GM12878 (cell line): ENCODE results near the gene TIAM1. TPM values are rescaled to one million over a fixed set of nuclear protein-coding genes. Genes with fewer than 3 reads are reported as not detected.

ENCODE experiments used
- ATAC-seq: fragments of 200-7000 bp; cut with Tn5 transposase; 3 replicates; pipeline ENCODE4 v1.9.1; 2020; ENCODE audit warnings: mild to moderate bottlenecking, moderate library complexity
- BruUV-seq: library from RNA; stranded (reverse); fragments of 400-500 nt; replicated peaks from 2 replicates; lab custom pipeline; 2021; lab: Mats Ljungman, UMichigan
- CTCF ChIA-PET: fragments of 300-600 bp; sonication (Branson Sonifier 250); formaldehyde crosslinking; extraction: SDS; loops from one replicate; lab custom pipeline; 2021; ENCODE audit warnings: inconsistent platforms; lab: Yijun Ruan, JAX
- POLR2A ChIA-PET: fragments of 350-600 bp; formaldehyde crosslinking; extraction: SDS; loops from one replicate; lab custom pipeline; 2021; ENCODE audit warnings: inconsistent platforms; lab: Charles Lee
- RAD21 ChIA-PET: fragments of 300-600 bp; sonication (Branson Sonifier 250); formaldehyde crosslinking; loops from one replicate; lab custom pipeline; 2023; ENCODE audit warnings: antibody characterized with exemption; ENCODE audit not compliant: unreplicated experiment; lab: Charles Lee
- SMC1A ChIA-PET: fragments of 300-600 bp; sonication (Branson Sonifier 250); formaldehyde crosslinking; loops from one replicate; lab custom pipeline; 2023; ENCODE audit not compliant: unreplicated experiment, uncharacterized antibody; lab: Charles Lee
- DNase-seq: peaks from one replicate; pipeline ENCODE4 v3.0.0-alpha.2; 2011; ENCODE audit warnings: low read depth, low spot score
- FAIRE-seq: peaks from 3 replicates; lab custom pipeline; 2011; peaks lifted over from hg19 to GRCh38; lab: Jason Lieb, UNC
- H2AFZ ChIP-seq: 2 replicates; pipeline ENCODE4 v1.6.0; 2011; ENCODE audit warnings: low read depth, low read length, control low read depth; ENCODE audit not compliant: control insufficient read depth
- H3K27ac ChIP-seq: 2 replicates; pipeline ENCODE4 v1.5.1; 2011; ENCODE audit warnings: control low read depth; ENCODE audit not compliant: control insufficient read depth, insufficient read depth
- H3K27me3 ChIP-seq, 2 experiments: replicated peaks in 1 of 2; 2 replicates each; pipeline versions ENCODE4 v1.6.0 to v1.6.1; 2011; ENCODE audit warnings: low read length in 1 of 2; ENCODE audit not compliant: control insufficient read depth in 2 of 2, insufficient read depth in 2 of 2
- H3K36me3 ChIP-seq, 2 experiments: 2 replicates each; pipeline ENCODE4 v1.5.1; 2011; ENCODE audit warnings: low read length in 1 of 2; ENCODE audit not compliant: control insufficient read depth in 2 of 2, insufficient read depth in 2 of 2
- H3K4me1 ChIP-seq: 2 replicates; pipeline ENCODE4 v1.6.1; 2011; ENCODE audit warnings: mild to moderate bottlenecking, low read length, moderate library complexity, mixed read lengths; ENCODE audit not compliant: control insufficient read depth, insufficient read depth
- H3K4me2 ChIP-seq: 2 replicates; pipeline ENCODE4 v1.6.0; 2011; ENCODE audit warnings: control low read depth; ENCODE audit not compliant: control insufficient read depth, insufficient read depth
- H3K4me3 ChIP-seq: fragments of 200-600 bp; sonication (generic); 2 replicates; pipeline ENCODE4 v1.5.1; 2016
- H3K79me2 ChIP-seq: 2 replicates; pipeline ENCODE4 v1.6.0; 2011; ENCODE audit warnings: low read length; ENCODE audit not compliant: control insufficient read depth, insufficient read depth
- H3K9ac ChIP-seq: 2 replicates; pipeline ENCODE4 v1.8.0; 2011; ENCODE audit warnings: low read length, control low read depth, mixed read lengths; ENCODE audit not compliant: control insufficient read depth, insufficient read depth
- H3K9me3 ChIP-seq: replicated peaks from 3 replicates; pipeline ENCODE4 v1.5.1; 2011; ENCODE audit warnings: mild to moderate bottlenecking, low read length; ENCODE audit not compliant: control insufficient read depth, insufficient read depth
- H4K20me1 ChIP-seq: 2 replicates; pipeline ENCODE4 v1.6.0; 2011; ENCODE audit not compliant: control insufficient read depth, insufficient read depth
- ATF3 ChIP-seq: IDR thresholded peaks from 2 replicates; pipeline ENCODE4 v1.6.1; 2011; ENCODE audit warnings: low read depth, mild to moderate bottlenecking, low read length, moderate library complexity, borderline replicate concordance; ENCODE audit errors: extremely low read depth
- FOXM1 ChIP-seq: IDR thresholded peaks from 2 replicates; pipeline ENCODE4 v1.6.1; 2012; ENCODE audit warnings: low read depth, mild to moderate bottlenecking, inconsistent platforms, low read length, moderate library complexity
- HDAC6 ChIP-seq: fragments of 200-600 bp; sonication (generic); IDR thresholded peaks from one replicate; pipeline ENCODE4 v1.8.0; 2017; ENCODE audit warnings: antibody characterized with exemption; ENCODE audit not compliant: unreplicated experiment
- MLLT1 ChIP-seq: fragments of 450-650 bp; IDR thresholded peaks from 2 replicates; pipeline ENCODE4 v1.6.1; 2016; ENCODE audit warnings: mild to moderate bottlenecking
- MTA3 ChIP-seq: IDR thresholded peaks from 2 replicates; pipeline ENCODE4 v1.6.1; 2012; ENCODE audit warnings: low read length, inconsistent platforms, borderline replicate concordance
- MXI1 ChIP-seq: fragments of 150-350 bp; IDR thresholded peaks from 2 replicates; pipeline ENCODE4 v1.6.1; 2011; ENCODE audit warnings: low read depth, mild to moderate bottlenecking, inconsistent platforms, low read length, improper control_type of control experiment
- NFIC ChIP-seq: IDR thresholded peaks from 2 replicates; pipeline ENCODE4 v1.6.1; 2012; ENCODE audit warnings: low read depth, mild to moderate bottlenecking, inconsistent platforms, low read length, moderate library complexity
- NR2C1 ChIP-seq: fragments of 450-650 bp; IDR thresholded peaks from 2 replicates; pipeline ENCODE4 v1.6.1; 2017; ENCODE audit warnings: antibody characterized with exemption, mild to moderate bottlenecking, moderate library complexity
- PML ChIP-seq: IDR thresholded peaks from 2 replicates; pipeline ENCODE4 v1.6.1; 2012; ENCODE audit warnings: low read length, inconsistent platforms
- SMARCA5 ChIP-seq: fragments of 450-650 bp; IDR thresholded peaks from 2 replicates; pipeline ENCODE4 v1.6.1; 2017; ENCODE audit warnings: mild to moderate bottlenecking
- SRF ChIP-seq, 2 experiments: IDR thresholded peaks; 2 replicates each; pipeline ENCODE4 v1.6.1; 2011; ENCODE audit warnings: low read depth in 2 of 2, low read length in 2 of 2, mild to moderate bottlenecking in 1 of 2, moderate library complexity in 1 of 2
- SUPT20H ChIP-seq: IDR thresholded peaks from 2 replicates; pipeline ENCODE4 v1.6.1; 2011; ENCODE audit warnings: low read depth, mild to moderate bottlenecking, low read length, moderate library complexity, borderline replicate concordance; ENCODE audit not compliant: control insufficient read depth
- SUZ12 ChIP-seq: fragments of 200-600 bp; sonication (generic); IDR thresholded peaks from one replicate; pipeline ENCODE4 v1.6.1; 2018; ENCODE audit warnings: antibody characterized with exemption, mild to moderate bottlenecking; ENCODE audit not compliant: unreplicated experiment
- TCF7 ChIP-seq: IDR thresholded peaks from 2 replicates; pipeline ENCODE4 v1.6.1; 2014; ENCODE audit warnings: antibody characterized with exemption, borderline replicate concordance
- USF2 ChIP-seq: IDR thresholded peaks from 2 replicates; pipeline ENCODE4 v1.6.1; 2011; ENCODE audit warnings: low read depth, low read length, improper control_type of control experiment, borderline replicate concordance
- ZNF384 ChIP-seq: IDR thresholded peaks from 2 replicates; pipeline ENCODE4 v1.6.1; 2012; ENCODE audit warnings: low read depth, mild to moderate bottlenecking, low read length, improper control_type of control experiment, borderline replicate concordance
- WGBS: methylation state at CpG from one replicate; pipeline ENCODE4 v1.1.6; 2016; ENCODE audit warnings: low lambda C conversion rate; ENCODE audit not compliant: insufficient replicate concordance, insufficient coverage; ENCODE audit errors: missing lambda C conversion rate; 5-methylcytosine and 5-hydroxymethylcytosine counted together
- in situ Hi-C: fragments of 300-500 bp; cut with MboI; formaldehyde crosslinking; loops from 9 replicates; pipeline ENCODE4 v1.14.3; 2018; ENCODE audit warnings: mixed read lengths
- intact Hi-C: fragments of 100-400 bp; cut with micrococcal nuclease; formaldehyde crosslinking; loops from one replicate; pipeline ENCODE4 v1.14.2; 2022; ENCODE audit not compliant: unreplicated experiment
- polyA plus RNA-seq, 11 experiments: library from polyadenylated mRNA; depleted of rRNA in 4 of 11; unstranded in 6 of 11; stranded (reverse) in 5 of 11; fragments of >200 nt; fragmentation: Nextera tagmentation in 4 of 11; fragmentation: Illumina TruSeq in 1 of 11; extraction: Ambion mirVana in 4 of 11; extraction: Trizol in 1 of 11; gene quantifications; 1 replicate in 1 of 11; 2 replicates in 10 of 11; pipeline versions ENCODE4 v1.2.1 to v1.2.3, GENCODE V29; 2011 to 2016; ENCODE audit warnings: inconsistent platforms in 2 of 11, missing spikeins in 2 of 11, low read depth in 1 of 11
- total RNA-seq, 4 experiments: library from RNA; depleted of rRNA in 3 of 4; stranded (reverse); fragments of >200 nt in 3 of 4; fragmentation: Illumina TruSeq in 1 of 4; extraction: Trizol in 1 of 4; gene quantifications; 2 replicates each; pipeline versions ENCODE4 v1.2.1 to v1.2.3, GENCODE V29; 2013 to 2021

The TIAM1 gene
- total and polyA plus RNA-seq, 10 of the 15 experiments (the other 5 are each of a cell fraction or from before 2014, with no cell fraction given): 0.31 to 35.9 (median 0.78) TPM

- H2AFZ ChIP-seq: no peak overlapping the region
- H3K9ac ChIP-seq: no peak overlapping the region
- no peak overlapping the region for H3K4me3 ChIP-seq
- H4K20me1 ChIP-seq: no peaks in the 10 kb centered on the region
- no peak for TF ChIP-seq USF2
- no peak for TF ChIP-seq SUPT20H
- SMC1A ChIA-PET: interaction anchor here (1.0 kb wide), 1 partner anchor 9 kb away, joined by 3 read pairs; no protein-coding TSS in a partner anchor
- no peaks in the 10 kb centered on the region for H3K36me3 ChIP-seq
- FAIRE-seq: no peak
- in situ Hi-C loops: no loop called here
- H3K27ac ChIP-seq: no peak overlapping the region
- no TSS peak for BruUV-seq
- intact Hi-C loops: no loop called here
- no peaks in the 10 kb centered on the region for H3K27me3 ChIP-seq
- H3K9me3 ChIP-seq: no peaks in the 10 kb centered on the region
- H3K79me2 ChIP-seq: no peaks in the 10 kb centered on the region
- RAD21 ChIA-PET: no interaction called here
- POLR2A ChIA-PET: no interaction called here
- no peaks in the 10 kb centered on the region for H3K4me1 ChIP-seq
- ATAC-seq: no peak
- CTCF ChIA-PET: interaction anchor here (0.6 to 1.2 kb wide), 5 partner anchors 8 to 55 kb away, joined by 3 read pairs; no protein-coding TSS in a partner anchor
- DNase-seq: no peak
- WGBS: 61% methylated on average over 9 of the region's 9 CpGs
- H3K4me2 ChIP-seq: no peak overlapping the region
These were observed 110.3 kb downstream of the TIAM1 start for GRCh38 chr21:31233711-31234110.

- CTCF ChIA-PET: interaction anchor here (1.1 kb wide), 1 partner anchor 14 kb away, joined by 3 read pairs; no protein-coding TSS in a partner anchor
- SMC1A ChIA-PET: no interaction called here
- no peaks in the 10 kb centered on the region for H3K9me3 ChIP-seq
- H3K4me1 ChIP-seq: no peaks in the 10 kb centered on the region
- no peaks in the 10 kb centered on the region for H3K27me3 ChIP-seq
- ATAC-seq (no peak), FAIRE-seq (no peak), DNase-seq (no peak)
- no TSS peak for BruUV-seq
- no peak overlapping the region for H3K4me3 ChIP-seq
- in situ Hi-C loops: no loop called here
- WGBS: 10% methylated on average over 3 of the region's 3 CpGs
- intact Hi-C loops: no loop called here
- POLR2A ChIA-PET: no interaction called here
- RAD21 ChIA-PET: no interaction called here
- no peak overlapping the region for H3K9ac ChIP-seq
- H3K79me2 ChIP-seq: no peaks in the 10 kb centered on the region
- H3K4me2 ChIP-seq: no peak overlapping the region
- H2AFZ ChIP-seq: no peak overlapping the region
- H3K27ac ChIP-seq: no peak overlapping the region
- no peaks in the 10 kb centered on the region for H4K20me1 ChIP-seq
- no peaks in the 10 kb centered on the region for H3K36me3 ChIP-seq
- no peak for TF ChIP-seq TCF7
- no peak for TF ChIP-seq SRF (IDR thresholded peaks at IDR 0.05; ENCODE audit: low read depth in 2 of 2, low read length in 2 of 2)
- TF ChIP-seq HDAC6: no peak
- TF ChIP-seq MXI1: no peak
- no peak for TF ChIP-seq PML
- no peak for TF ChIP-seq NFIC
- no peak for TF ChIP-seq MTA3
- no peak for TF ChIP-seq FOXM1
- TF ChIP-seq ATF3: no peak
- no peak for TF ChIP-seq ZNF384
- TF ChIP-seq NR2C1: no peak
- no peak for TF ChIP-seq MLLT1
- no peak for TF ChIP-seq SMARCA5
- no peak for TF ChIP-seq SUZ12
These were observed 111.7 kb downstream of the TIAM1 start for GRCh38 chr21:31232344-31232743.
